K562 (cell line): ENCODE results near the gene ACTN1. TPM values are rescaled to one million over a fixed set of nuclear protein-coding genes. Genes with fewer than 3 reads are reported as not detected.

Experiments used
- NFIX ChIP-seq: fragments of 250-450 bp; sonication (Bioruptor Pico); IDR thresholded peaks from 2 replicates; pipeline ENCODE4 v1.4.0; 2020; ENCODE audit warnings: low read depth, mild to moderate bottlenecking, moderate library complexity
- POLR2A ChIP-seq: fragments of 450-650 bp; conservative IDR thresholded peaks from 2 replicates; pipeline ENCODE4 v1.6.1; 2016
- PTTG1 ChIP-seq: fragments of 450-650 bp; IDR thresholded peaks from 2 replicates; pipeline ENCODE4 v1.6.1; 2016; ENCODE audit warnings: low read depth, mild to moderate bottlenecking, missing genetic modification characterization, missing compliant biosample characterization
- XRCC5 ChIP-seq: fragments of 200-400 bp; formaldehyde crosslinking; IDR thresholded peaks from 2 replicates; pipeline ENCODE4 v1.6.1; 2017; ENCODE audit warnings: low read depth, mild to moderate bottlenecking, low read length
- ZBTB11 ChIP-seq, 3 experiments: fragments of 200-800 bp in 1 of 3; fragments of 250-450 bp in 1 of 3; fragments of 450-650 bp in 1 of 3; sonication (Bioruptor Pico) in 1 of 3; sonication (Bioruptor generic) in 1 of 3; formaldehyde crosslinking in 1 of 3; IDR thresholded peaks; 2 replicates each; pipeline versions ENCODE4 v1.6.1 to v1.8.0; 2016 to 2022; ENCODE audit warnings: mild to moderate bottlenecking in 2 of 3, missing genetic modification characterization in 2 of 3, missing compliant biosample characterization in 1 of 3, moderate library complexity in 1 of 3
- ZBTB5 ChIP-seq: fragments of 450-650 bp; IDR thresholded peaks from 2 replicates; pipeline ENCODE4 v1.6.1; 2017; ENCODE audit warnings: antibody characterized with exemption
- ZNF444 ChIP-seq: fragments of 250-450 bp; sonication (Bioruptor Pico); IDR thresholded peaks from 2 replicates; pipeline ENCODE4 v1.4.0; 2020; ENCODE audit warnings: mild to moderate bottlenecking, moderate library complexity
- ZNF609 ChIP-seq: sonication (generic); formaldehyde crosslinking; IDR thresholded peaks from 2 replicates; pipeline ENCODE4 v1.8.1; 2023; ENCODE audit warnings: missing genetic modification reagents, mild to moderate bottlenecking, borderline replicate concordance
- polyA plus RNA-seq, 8 experiments: library from polyadenylated mRNA; depleted of rRNA in 4 of 8; stranded (reverse) in 5 of 8; unstranded in 3 of 8; fragments of >200 nt; fragmentation: Nextera tagmentation in 2 of 8; fragmentation: Illumina TruSeq in 1 of 8; extraction: Ambion mirVana in 2 of 8; extraction: Trizol in 1 of 8; gene quantifications; 2 replicates each; pipeline versions ENCODE4 v1.2.1 to v1.2.3, GENCODE V29; 2011 to 2014; ENCODE audit warnings: inconsistent platforms in 1 of 8, missing spikeins in 1 of 8
- total RNA-seq, 7 experiments: library from RNA; depleted of rRNA in 6 of 7; stranded (reverse); fragments of >200 nt in 6 of 7; fragmentation: Illumina TruSeq in 2 of 7; extraction: Trizol in 2 of 7; gene quantifications; 2 replicates each; pipeline versions ENCODE4 v1.2.1 to v1.2.3, GENCODE V29; 2011 to 2021; ENCODE audit warnings: low replicate concordance in 1 of 7
- TF ChIP-seq, protein P1 (sequence below): fragments of 250-450 bp; sonication (Bioruptor Pico); IDR thresholded peaks from 2 replicates; pipeline ENCODE4 v1.4.0; 2020
- TF ChIP-seq, protein P2 (sequence below): sonication (generic); formaldehyde crosslinking; IDR thresholded peaks from 2 replicates; pipeline ENCODE4 v1.8.0; 2022; ENCODE audit warnings: mild to moderate bottlenecking, missing genetic modification reagents

Gene ACTN1
- total and polyA plus RNA-seq, 9 of the 15 experiments (the other 6 are each of a cell fraction or from before 2014, with no cell fraction given), result 2.2 to 67.7 (median 34.5) TPM

DNA sequence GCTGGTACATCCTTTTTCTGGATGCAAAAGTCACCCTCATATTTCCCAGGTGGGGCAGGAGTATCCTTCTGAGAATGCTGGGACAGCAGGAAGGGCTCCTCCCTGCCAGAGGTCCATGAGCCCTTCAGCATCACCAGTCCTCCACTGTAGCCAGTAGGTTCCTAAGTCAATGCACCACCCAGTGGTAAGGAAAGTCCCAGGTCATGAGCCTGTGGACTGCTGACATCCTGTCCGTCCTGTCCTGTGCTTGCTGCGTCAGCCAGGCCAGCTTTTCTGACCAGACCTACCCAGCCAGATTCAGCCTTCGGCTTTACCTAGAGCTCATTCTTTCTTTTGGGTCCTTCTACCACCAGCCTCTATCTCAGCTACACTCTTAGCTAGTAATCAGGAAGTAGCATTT lies 23.0 kb upstream of the ACTN1 start (continued):
- TF ChIP-seq, protein P1, sequence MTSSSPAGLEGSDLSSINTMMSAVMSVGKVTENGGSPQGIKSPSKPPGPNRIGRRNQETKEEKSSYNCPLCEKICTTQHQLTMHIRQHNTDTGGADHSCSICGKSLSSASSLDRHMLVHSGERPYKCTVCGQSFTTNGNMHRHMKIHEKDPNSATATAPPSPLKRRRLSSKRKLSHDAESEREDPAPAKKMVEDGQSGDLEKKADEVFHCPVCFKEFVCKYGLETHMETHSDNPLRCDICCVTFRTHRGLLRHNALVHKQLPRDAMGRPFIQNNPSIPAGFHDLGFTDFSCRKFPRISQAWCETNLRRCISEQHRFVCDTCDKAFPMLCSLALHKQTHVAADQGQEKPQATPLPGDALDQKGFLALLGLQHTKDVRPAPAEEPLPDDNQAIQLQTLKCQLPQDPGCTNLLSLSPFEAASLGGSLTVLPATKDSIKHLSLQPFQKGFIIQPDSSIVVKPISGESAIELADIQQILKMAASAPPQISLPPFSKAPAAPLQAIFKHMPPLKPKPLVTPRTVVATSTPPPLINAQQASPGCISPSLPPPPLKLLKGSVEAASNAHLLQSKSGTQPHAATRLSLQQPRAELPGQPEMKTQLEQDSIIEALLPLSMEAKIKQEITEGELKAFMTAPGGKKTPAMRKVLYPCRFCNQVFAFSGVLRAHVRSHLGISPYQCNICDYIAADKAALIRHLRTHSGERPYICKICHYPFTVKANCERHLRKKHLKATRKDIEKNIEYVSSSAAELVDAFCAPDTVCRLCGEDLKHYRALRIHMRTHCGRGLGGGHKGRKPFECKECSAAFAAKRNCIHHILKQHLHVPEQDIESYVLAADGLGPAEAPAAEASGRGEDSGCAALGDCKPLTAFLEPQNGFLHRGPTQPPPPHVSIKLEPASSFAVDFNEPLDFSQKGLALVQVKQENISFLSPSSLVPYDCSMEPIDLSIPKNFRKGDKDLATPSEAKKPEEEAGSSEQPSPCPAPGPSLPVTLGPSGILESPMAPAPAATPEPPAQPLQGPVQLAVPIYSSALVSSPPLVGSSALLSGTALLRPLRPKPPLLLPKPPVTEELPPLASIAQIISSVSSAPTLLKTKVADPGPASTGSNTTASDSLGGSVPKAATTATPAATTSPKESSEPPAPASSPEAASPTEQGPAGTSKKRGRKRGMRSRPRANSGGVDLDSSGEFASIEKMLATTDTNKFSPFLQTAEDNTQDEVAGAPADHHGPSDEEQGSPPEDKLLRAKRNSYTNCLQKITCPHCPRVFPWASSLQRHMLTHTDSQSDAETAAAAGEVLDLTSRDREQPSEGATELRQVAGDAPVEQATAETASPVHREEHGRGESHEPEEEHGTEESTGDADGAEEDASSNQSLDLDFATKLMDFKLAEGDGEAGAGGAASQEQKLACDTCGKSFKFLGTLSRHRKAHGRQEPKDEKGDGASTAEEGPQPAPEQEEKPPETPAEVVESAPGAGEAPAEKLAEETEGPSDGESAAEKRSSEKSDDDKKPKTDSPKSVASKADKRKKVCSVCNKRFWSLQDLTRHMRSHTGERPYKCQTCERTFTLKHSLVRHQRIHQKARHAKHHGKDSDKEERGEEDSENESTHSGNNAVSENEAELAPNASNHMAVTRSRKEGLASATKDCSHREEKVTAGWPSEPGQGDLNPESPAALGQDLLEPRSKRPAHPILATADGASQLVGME, result no peak
- TF ChIP-seq PTTG1 (tag), result no peak
- no peak for TF ChIP-seq ZNF444 (CRISPR knock-in tag)
- no peak for TF ChIP-seq XRCC5
- no peak for TF ChIP-seq ZNF609
- no peak for TF ChIP-seq ZBTB5
- no peak for TF ChIP-seq NFIX (CRISPR knock-in tag)
- no peak for TF ChIP-seq ZBTB11 (CRISPR knock-in tag; IDR thresholded peaks at IDR 0.05)
- TF ChIP-seq, protein P2, sequence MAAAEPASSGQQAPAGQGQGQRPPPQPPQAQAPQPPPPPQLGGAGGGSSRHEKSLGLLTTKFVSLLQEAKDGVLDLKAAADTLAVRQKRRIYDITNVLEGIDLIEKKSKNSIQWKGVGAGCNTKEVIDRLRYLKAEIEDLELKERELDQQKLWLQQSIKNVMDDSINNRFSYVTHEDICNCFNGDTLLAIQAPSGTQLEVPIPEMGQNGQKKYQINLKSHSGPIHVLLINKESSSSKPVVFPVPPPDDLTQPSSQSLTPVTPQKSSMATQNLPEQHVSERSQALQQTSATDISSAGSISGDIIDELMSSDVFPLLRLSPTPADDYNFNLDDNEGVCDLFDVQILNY (CRISPR knock-in tag), result no peak
- no peak for TF ChIP-seq POLR2A
